Activated T-cell treated with anti-CD3 and anti-CD28 coated beads for 24 hours (primary cell): ENCODE data around the gene ULK4.
"Not testable (repeated sequence)": the region's sequence is repeated elsewhere in the genome, so short reads cannot be mapped to it uniquely, and the experiment has no call there.

ENCODE experiments used
- DNase-seq: peaks from one replicate; pipeline ENCODE4 v3.0.0-alpha.2; 2020; ENCODE audit warnings: low read depth

ULK4 gene

GRCh38 chr3:41434781-41435180, 527.1 kb downstream of the ULK4 start:
- no peak for DNase-seq

- no peak for DNase-seq
Measured at GRCh38 chr3:41431386-41431785, 530.5 kb downstream of the ULK4 start.

GRCh38 chr3:41430886-41431285, 531.0 kb downstream of the ULK4 start:
- no peak for DNase-seq

GRCh38 chr3:41430391-41430790, 531.5 kb downstream of the ULK4 start:
- DNase-seq: no peak

GRCh38 chr3:41426485-41426884, 535.4 kb downstream of the ULK4 start:
- DNase-seq: no peak

GRCh38 chr3:41424543-41425300, 537.2 kb downstream of the ULK4 start:
- no peak for DNase-seq

GRCh38 chr3:41419809-41420208, 542.1 kb downstream of the ULK4 start:
- no peak for DNase-seq

GRCh38 chr3:41418961-41419691, 542.8 kb downstream of the ULK4 start:
- DNase-seq: no peak

- no peak for DNase-seq
Measured at GRCh38 chr3:41417574-41417973, 544.3 kb downstream of the ULK4 start.

GRCh38 chr3:41411065-41411464, 550.8 kb downstream of the ULK4 start:
- DNase-seq: no peak

GRCh38 chr3:41405466-41405865, 556.4 kb downstream of the ULK4 start:
- DNase-seq: no peak

- DNase-seq: no peak
Measured at GRCh38 chr3:41404582-41404981, 557.3 kb downstream of the ULK4 start.

GRCh38 chr3:41394896-41395295, 567.0 kb downstream of the ULK4 start:
- DNase-seq: no peak

- not testable (repeated sequence) for DNase-seq
Measured at GRCh38 chr3:41370765-41371535, 591.0 kb downstream of the ULK4 start.

- no peak for DNase-seq
Measured at GRCh38 chr3:41370307-41370706, 591.6 kb downstream of the ULK4 start.

- DNase-seq: no peak
Measured at GRCh38 chr3:41369838-41370237, 592.1 kb downstream of the ULK4 start.

GRCh38 chr3:41365973-41366372, 595.9 kb downstream of the ULK4 start:
- DNase-seq: no peak

GRCh38 chr3:41364736-41365135, 597.2 kb downstream of the ULK4 start:
- DNase-seq: no peak

GRCh38 chr3:41363830-41364523, 597.9 kb downstream of the ULK4 start:
- DNase-seq: no peak

- DNase-seq: no peak
Measured at GRCh38 chr3:41362638-41363559, 599.0 kb downstream of the ULK4 start.

GRCh38 chr3:41357271-41357670, 604.6 kb downstream of the ULK4 start:
- DNase-seq: no peak
